Panc1 (cell line): Measurements from ENCODE around the gene ITK. TPM values are rescaled to one million over a fixed set of nuclear protein-coding genes. Genes with fewer than 3 reads are reported as not detected.

ENCODE experiments used
- ATAC-seq: fragments of 200-7000 bp; cut with Tn5 transposase; 2 replicates; pipeline ENCODE4 v1.9.1; 2020; ENCODE audit warnings: mild to moderate bottlenecking, moderate library complexity
- BruUV-seq: library from RNA; stranded (reverse); fragments of 400-500 nt; replicated peaks from 2 replicates; lab custom pipeline; 2021; lab: Mats Ljungman, UMichigan
- CTCF ChIA-PET: fragments of 300-600 bp; sonication (Branson Sonifier 250); formaldehyde crosslinking; loops from one replicate; lab custom pipeline; 2022; ENCODE audit warnings: antibody characterized with exemption; lab: Charles Lee
- POLR2A ChIA-PET: fragments of 300-600 bp; sonication (Branson Sonifier 250); formaldehyde crosslinking; loops from one replicate; lab custom pipeline; 2022; ENCODE audit warnings: antibody characterized with exemption; lab: Charles Lee
- DNase-seq: peaks from one replicate; pipeline ENCODE4 v3.0.0-alpha.2; 2010; ENCODE audit warnings: low read depth, low spot score
- H3K27ac ChIP-seq: 2 replicates; pipeline ENCODE4 v1.5.1; 2011; ENCODE audit warnings: mild to moderate bottlenecking, low read length, inconsistent platforms
- H3K27me3 ChIP-seq: fragments of 200-500 bp; sonication (Bioruptor generic); 2 replicates; pipeline ENCODE4 v1.6.0; 2014; ENCODE audit warnings: low read length, inconsistent platforms; ENCODE audit not compliant: control insufficient read depth, insufficient read depth
- H3K36me3 ChIP-seq: fragments of 200-500 bp; sonication (Bioruptor generic); 2 replicates; pipeline ENCODE4 v1.5.1; 2014; ENCODE audit warnings: inconsistent platforms, mild to moderate bottlenecking, low read length, moderate library complexity; ENCODE audit not compliant: control insufficient read depth, insufficient read depth
- H3K4me1 ChIP-seq: 2 replicates; pipeline ENCODE4 v1.5.1; 2011; ENCODE audit warnings: inconsistent platforms, mild to moderate bottlenecking, low read length, moderate library complexity; ENCODE audit not compliant: control insufficient read depth, insufficient read depth
- H3K4me3 ChIP-seq, 2 experiments: 2 replicates each; pipeline ENCODE4 v1.5.1; 2011 to 2012; ENCODE audit warnings: low read depth in 2 of 2, low read length in 2 of 2, mild to moderate bottlenecking in 2 of 2, inconsistent platforms in 1 of 2, moderate library complexity in 1 of 2
- H3K9me3 ChIP-seq: fragments of 200-500 bp; sonication (Bioruptor generic); 2 replicates; pipeline ENCODE4 v1.5.1; 2014; ENCODE audit warnings: low read depth, mild to moderate bottlenecking, inconsistent platforms, low read length, moderate library complexity; ENCODE audit not compliant: control insufficient read depth, insufficient read depth
- CTCF ChIP-seq: fragments of 450-650 bp; IDR thresholded peaks from 2 replicates; pipeline ENCODE4 v1.5.1; 2017; ENCODE audit warnings: mild to moderate bottlenecking
- POLR2AphosphoS5 ChIP-seq: IDR thresholded peaks from 2 replicates; pipeline ENCODE4 v1.6.1; 2012; ENCODE audit warnings: mild to moderate bottlenecking, low read depth, low read length, moderate library complexity
- SIN3A ChIP-seq: IDR thresholded peaks from 2 replicates; pipeline ENCODE4 v1.6.1; 2012; ENCODE audit warnings: low read depth, mild to moderate bottlenecking, low read length, moderate library complexity, borderline replicate concordance; ENCODE audit not compliant: insufficient read depth
- TCF7L2 ChIP-seq: IDR thresholded peaks from 2 replicates; pipeline ENCODE4 v1.6.1; 2011; ENCODE audit warnings: mild to moderate bottlenecking, low read depth, low read length, inconsistent platforms
- in situ Hi-C: cut with HindIII; loops from 2 replicates; pipeline ENCODE4 v1.10.0; 2016; ENCODE audit warnings: low sequenced_read_pairs, low pct_unique_long_range_greater_than_20kb
- intact Hi-C: fragments of 100-400 bp; cut with micrococcal nuclease; formaldehyde crosslinking; loops from one replicate; pipeline ENCODE4 v1.10.0; 2022; ENCODE audit not compliant: unreplicated experiment
- total RNA-seq: library from RNA; stranded (reverse); gene quantifications from one replicate; pipeline ENCODE4 v1.2.1, GENCODE V29; 2021; ENCODE audit not compliant: unreplicated experiment
- TF ChIP-seq, protein P1 (sequence below), 2 experiments: IDR thresholded peaks; 2 replicates each; pipeline ENCODE4 v1.6.1; 2011 to 2012; ENCODE audit warnings: low read depth in 2 of 2, control low read depth in 1 of 2, low read length in 1 of 2, mild to moderate bottlenecking in 1 of 2, moderate library complexity in 1 of 2; ENCODE audit not compliant: insufficient read depth in 1 of 2

Gene ITK
- total RNA-seq, 1 experiment from 2014 or later = 0.26 TPM

GRCh38 chr5:157198277-157198986 lies 17.8 kb downstream of the ITK start:
- CTCF ChIA-PET = no interaction called here
- DNase-seq (no peak), ATAC-seq (no peak)
- BruUV-seq = no TSS peak
- Histone ChIP-seq H3K36me3 (no peaks in the 10 kb centered on the region), H3K4me1 (no peaks in the 10 kb centered on the region), H3K9me3 (no peaks in the 10 kb centered on the region), H3K4me3 (no peak overlapping the region), H3K27ac (no peak overlapping the region), H3K27me3 (peaks cover 4% of the 10 kb centered on the region)
- in situ Hi-C loops = no loop called here
- TF ChIP-seq SIN3A (no peak), CTCF (no peak), TCF7L2 (no peak), POLR2AphosphoS5 (no peak)
- TF ChIP-seq, protein P1, sequence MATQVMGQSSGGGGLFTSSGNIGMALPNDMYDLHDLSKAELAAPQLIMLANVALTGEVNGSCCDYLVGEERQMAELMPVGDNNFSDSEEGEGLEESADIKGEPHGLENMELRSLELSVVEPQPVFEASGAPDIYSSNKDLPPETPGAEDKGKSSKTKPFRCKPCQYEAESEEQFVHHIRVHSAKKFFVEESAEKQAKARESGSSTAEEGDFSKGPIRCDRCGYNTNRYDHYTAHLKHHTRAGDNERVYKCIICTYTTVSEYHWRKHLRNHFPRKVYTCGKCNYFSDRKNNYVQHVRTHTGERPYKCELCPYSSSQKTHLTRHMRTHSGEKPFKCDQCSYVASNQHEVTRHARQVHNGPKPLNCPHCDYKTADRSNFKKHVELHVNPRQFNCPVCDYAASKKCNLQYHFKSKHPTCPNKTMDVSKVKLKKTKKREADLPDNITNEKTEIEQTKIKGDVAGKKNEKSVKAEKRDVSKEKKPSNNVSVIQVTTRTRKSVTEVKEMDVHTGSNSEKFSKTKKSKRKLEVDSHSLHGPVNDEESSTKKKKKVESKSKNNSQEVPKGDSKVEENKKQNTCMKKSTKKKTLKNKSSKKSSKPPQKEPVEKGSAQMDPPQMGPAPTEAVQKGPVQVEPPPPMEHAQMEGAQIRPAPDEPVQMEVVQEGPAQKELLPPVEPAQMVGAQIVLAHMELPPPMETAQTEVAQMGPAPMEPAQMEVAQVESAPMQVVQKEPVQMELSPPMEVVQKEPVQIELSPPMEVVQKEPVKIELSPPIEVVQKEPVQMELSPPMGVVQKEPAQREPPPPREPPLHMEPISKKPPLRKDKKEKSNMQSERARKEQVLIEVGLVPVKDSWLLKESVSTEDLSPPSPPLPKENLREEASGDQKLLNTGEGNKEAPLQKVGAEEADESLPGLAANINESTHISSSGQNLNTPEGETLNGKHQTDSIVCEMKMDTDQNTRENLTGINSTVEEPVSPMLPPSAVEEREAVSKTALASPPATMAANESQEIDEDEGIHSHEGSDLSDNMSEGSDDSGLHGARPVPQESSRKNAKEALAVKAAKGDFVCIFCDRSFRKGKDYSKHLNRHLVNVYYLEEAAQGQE (IDR thresholded peaks at IDR 0.05; ENCODE audit: insufficient read depth in 1 of 2, low read depth in 2 of 2, low read length in 1 of 2) = no peak
- POLR2A ChIA-PET = no interaction called here
- intact Hi-C loops = no loop called here

- Histone ChIP-seq H3K27me3 (peaks cover under 1% of the 10 kb centered on the region), H3K4me1 (no peaks in the 10 kb centered on the region), H3K27ac (no peak overlapping the region), H3K4me3 (no peak overlapping the region), H3K36me3 (no peaks in the 10 kb centered on the region), H3K9me3 (no peaks in the 10 kb centered on the region)
- ChIA-PET CTCF (no interaction called here), POLR2A (no interaction called here)
- in situ Hi-C loops (no loop called here), intact Hi-C loops (no loop called here)
- no TSS peak for BruUV-seq
- DNase-seq = no peak
- TF ChIP-seq SIN3A (no peak), TCF7L2 (no peak), POLR2AphosphoS5 (no peak), CTCF (no peak)
- TF ChIP-seq, protein P1 (IDR thresholded peaks at IDR 0.05; ENCODE audit: insufficient read depth in 1 of 2, low read depth in 2 of 2, low read length in 1 of 2) = no peak
- ATAC-seq = no peak
Observed at GRCh38 chr5:157201857-157202256, 21.2 kb downstream of the ITK start.
